GM12878 (cell line): Measurements from ENCODE around the gene FOXO1. TPM values are rescaled to one million over a fixed set of nuclear protein-coding genes. Genes with fewer than 3 reads are reported as not detected.

Experiments used
- ATAC-seq: fragments of 200-7000 bp; cut with Tn5 transposase; 3 replicates; pipeline ENCODE4 v1.9.1; 2020; ENCODE audit warnings: mild to moderate bottlenecking, moderate library complexity
- BruUV-seq: library from RNA; stranded (reverse); fragments of 400-500 nt; replicated peaks from 2 replicates; lab custom pipeline; 2021; lab: Mats Ljungman, UMichigan
- CTCF ChIA-PET: fragments of 300-600 bp; sonication (Branson Sonifier 250); formaldehyde crosslinking; extraction: SDS; loops from one replicate; lab custom pipeline; 2021; ENCODE audit warnings: inconsistent platforms; lab: Yijun Ruan, JAX
- POLR2A ChIA-PET: fragments of 350-600 bp; formaldehyde crosslinking; extraction: SDS; loops from one replicate; lab custom pipeline; 2021; ENCODE audit warnings: inconsistent platforms; lab: Charles Lee
- RAD21 ChIA-PET: fragments of 300-600 bp; sonication (Branson Sonifier 250); formaldehyde crosslinking; loops from one replicate; lab custom pipeline; 2023; ENCODE audit warnings: antibody characterized with exemption; ENCODE audit not compliant: unreplicated experiment; lab: Charles Lee
- SMC1A ChIA-PET: fragments of 300-600 bp; sonication (Branson Sonifier 250); formaldehyde crosslinking; loops from one replicate; lab custom pipeline; 2023; ENCODE audit not compliant: unreplicated experiment, uncharacterized antibody; lab: Charles Lee
- DNase-seq: peaks from one replicate; pipeline ENCODE4 v3.0.0-alpha.2; 2011; ENCODE audit warnings: low read depth, low spot score
- FAIRE-seq: peaks from 3 replicates; lab custom pipeline; 2011; peaks lifted over from hg19 to GRCh38; lab: Jason Lieb, UNC
- H2AFZ ChIP-seq: 2 replicates; pipeline ENCODE4 v1.6.0; 2011; ENCODE audit warnings: low read depth, low read length, control low read depth; ENCODE audit not compliant: control insufficient read depth
- H3K27ac ChIP-seq: 2 replicates; pipeline ENCODE4 v1.5.1; 2011; ENCODE audit warnings: control low read depth; ENCODE audit not compliant: control insufficient read depth, insufficient read depth
- H3K27me3 ChIP-seq, 2 experiments: replicated peaks in 1 of 2; 2 replicates each; pipeline versions ENCODE4 v1.6.0 to v1.6.1; 2011; ENCODE audit warnings: low read length in 1 of 2; ENCODE audit not compliant: control insufficient read depth in 2 of 2, insufficient read depth in 2 of 2
- H3K36me3 ChIP-seq, 2 experiments: 2 replicates each; pipeline ENCODE4 v1.5.1; 2011; ENCODE audit warnings: low read length in 1 of 2; ENCODE audit not compliant: control insufficient read depth in 2 of 2, insufficient read depth in 2 of 2
- H3K4me1 ChIP-seq: 2 replicates; pipeline ENCODE4 v1.6.1; 2011; ENCODE audit warnings: mild to moderate bottlenecking, low read length, moderate library complexity, mixed read lengths; ENCODE audit not compliant: control insufficient read depth, insufficient read depth
- H3K4me2 ChIP-seq: 2 replicates; pipeline ENCODE4 v1.6.0; 2011; ENCODE audit warnings: control low read depth; ENCODE audit not compliant: control insufficient read depth, insufficient read depth
- H3K4me3 ChIP-seq: fragments of 200-600 bp; sonication (generic); 2 replicates; pipeline ENCODE4 v1.5.1; 2016
- H3K79me2 ChIP-seq: 2 replicates; pipeline ENCODE4 v1.6.0; 2011; ENCODE audit warnings: low read length; ENCODE audit not compliant: control insufficient read depth, insufficient read depth
- H3K9ac ChIP-seq: 2 replicates; pipeline ENCODE4 v1.8.0; 2011; ENCODE audit warnings: low read length, control low read depth, mixed read lengths; ENCODE audit not compliant: control insufficient read depth, insufficient read depth
- H3K9me3 ChIP-seq: replicated peaks from 3 replicates; pipeline ENCODE4 v1.5.1; 2011; ENCODE audit warnings: mild to moderate bottlenecking, low read length; ENCODE audit not compliant: control insufficient read depth, insufficient read depth
- H4K20me1 ChIP-seq: 2 replicates; pipeline ENCODE4 v1.6.0; 2011; ENCODE audit not compliant: control insufficient read depth, insufficient read depth
- CBFB ChIP-seq: IDR thresholded peaks from 2 replicates; pipeline ENCODE4 v1.6.1; 2016; ENCODE audit warnings: antibody characterized with exemption, low read depth
- CHD1 ChIP-seq: IDR thresholded peaks from 2 replicates; pipeline ENCODE4 v1.6.1; 2012; ENCODE audit warnings: low read depth, low read length, improper control_type of control experiment
- CREM ChIP-seq: IDR thresholded peaks from 2 replicates; pipeline ENCODE4 v1.6.1; 2014; ENCODE audit warnings: antibody characterized with exemption, low read depth
- E4F1 ChIP-seq: fragments of 450-650 bp; IDR thresholded peaks from 2 replicates; pipeline ENCODE4 v1.6.1; 2018; ENCODE audit warnings: borderline replicate concordance, mild to moderate bottlenecking; ENCODE audit not compliant: partially characterized antibody
- IKZF2 ChIP-seq, 2 experiments: fragments of 450-650 bp; IDR thresholded peaks; 2 replicates each; pipeline ENCODE4 v1.6.1; 2017; ENCODE audit warnings: mild to moderate bottlenecking in 2 of 2, moderate library complexity in 2 of 2
- KLF5 ChIP-seq: fragments of 450-650 bp; IDR thresholded peaks from 2 replicates; pipeline ENCODE4 v1.6.1; 2014; ENCODE audit warnings: mild to moderate bottlenecking; ENCODE audit not compliant: partially characterized antibody
- MEF2A ChIP-seq: IDR thresholded peaks from 2 replicates; pipeline ENCODE4 v1.6.1; 2011; ENCODE audit warnings: low read depth, mild to moderate bottlenecking, low read length, moderate library complexity; ENCODE audit not compliant: insufficient read depth
- MXI1 ChIP-seq: fragments of 150-350 bp; IDR thresholded peaks from 2 replicates; pipeline ENCODE4 v1.6.1; 2011; ENCODE audit warnings: low read depth, mild to moderate bottlenecking, inconsistent platforms, low read length, improper control_type of control experiment
- NBN ChIP-seq: fragments of 450-650 bp; IDR thresholded peaks from 2 replicates; pipeline ENCODE4 v1.6.1; 2016
- SMAD5 ChIP-seq: IDR thresholded peaks from 2 replicates; pipeline ENCODE4 v1.6.1; 2016; ENCODE audit warnings: antibody characterized with exemption, low read depth
- SMARCA5 ChIP-seq: fragments of 450-650 bp; IDR thresholded peaks from 2 replicates; pipeline ENCODE4 v1.6.1; 2017; ENCODE audit warnings: mild to moderate bottlenecking
- SRF ChIP-seq, 2 experiments: IDR thresholded peaks; 2 replicates each; pipeline ENCODE4 v1.6.1; 2011; ENCODE audit warnings: low read depth in 2 of 2, low read length in 2 of 2, mild to moderate bottlenecking in 1 of 2, moderate library complexity in 1 of 2
- SUPT20H ChIP-seq: IDR thresholded peaks from 2 replicates; pipeline ENCODE4 v1.6.1; 2011; ENCODE audit warnings: low read depth, mild to moderate bottlenecking, low read length, moderate library complexity, borderline replicate concordance; ENCODE audit not compliant: control insufficient read depth
- TCF3 ChIP-seq: IDR thresholded peaks from 2 replicates; pipeline ENCODE4 v1.6.1; 2012; ENCODE audit warnings: low read depth, mild to moderate bottlenecking, low read length, borderline replicate concordance; ENCODE audit not compliant: insufficient read depth
- in situ Hi-C: fragments of 300-500 bp; cut with MboI; formaldehyde crosslinking; loops from 9 replicates; pipeline ENCODE4 v1.14.3; 2018; ENCODE audit warnings: mixed read lengths
- intact Hi-C: fragments of 100-400 bp; cut with micrococcal nuclease; formaldehyde crosslinking; loops from one replicate; pipeline ENCODE4 v1.14.2; 2022; ENCODE audit not compliant: unreplicated experiment
- polyA plus RNA-seq, 11 experiments: library from polyadenylated mRNA; depleted of rRNA in 4 of 11; unstranded in 6 of 11; stranded (reverse) in 5 of 11; fragments of >200 nt; fragmentation: Nextera tagmentation in 4 of 11; fragmentation: Illumina TruSeq in 1 of 11; extraction: Ambion mirVana in 4 of 11; extraction: Trizol in 1 of 11; gene quantifications; 1 replicate in 1 of 11; 2 replicates in 10 of 11; pipeline versions ENCODE4 v1.2.1 to v1.2.3, GENCODE V29; 2011 to 2016; ENCODE audit warnings: inconsistent platforms in 2 of 11, missing spikeins in 2 of 11, low read depth in 1 of 11
- total RNA-seq, 4 experiments: library from RNA; depleted of rRNA in 3 of 4; stranded (reverse); fragments of >200 nt in 3 of 4; fragmentation: Illumina TruSeq in 1 of 4; extraction: Trizol in 1 of 4; gene quantifications; 2 replicates each; pipeline versions ENCODE4 v1.2.1 to v1.2.3, GENCODE V29; 2013 to 2021
- TF ChIP-seq, protein P1 (sequence below): IDR thresholded peaks from 2 replicates; pipeline ENCODE4 v1.6.1; 2011; ENCODE audit warnings: borderline replicate concordance, low read depth, mild to moderate bottlenecking, moderate library complexity, low read length; ENCODE audit not compliant: insufficient read depth, poor library complexity, severe bottlenecking
- TF ChIP-seq, protein P2 (sequence below): fragments of 450-650 bp; IDR thresholded peaks from 2 replicates; pipeline ENCODE4 v1.6.1; 2016; ENCODE audit warnings: mild to moderate bottlenecking
- TF ChIP-seq, protein P3 (sequence below): fragments of 450-650 bp; IDR thresholded peaks from 2 replicates; pipeline ENCODE4 v1.6.1; 2014; ENCODE audit warnings: mild to moderate bottlenecking
- TF ChIP-seq, protein P4 (sequence below): IDR thresholded peaks from 2 replicates; pipeline ENCODE4 v1.6.1; 2011; ENCODE audit warnings: borderline replicate concordance, low read depth, mild to moderate bottlenecking, moderate library complexity, mixed read lengths, low read length; ENCODE audit not compliant: insufficient read depth; ENCODE audit errors: extremely low read length

Gene FOXO1
- total and polyA plus RNA-seq, 10 of the 15 experiments (the other 5 are each of a cell fraction or from before 2014, with no cell fraction given): 0.58 to 8.3 (median 0.88) TPM

- Histone ChIP-seq H3K27me3 (no peaks in the 10 kb centered on the region), H3K79me2 (no peaks in the 10 kb centered on the region), H3K27ac (no peak overlapping the region), H3K9me3 (no peaks in the 10 kb centered on the region), H3K4me2 (no peak overlapping the region), H3K36me3 (no peaks in the 10 kb centered on the region), H4K20me1 (no peaks in the 10 kb centered on the region), H2AFZ (no peak overlapping the region), H3K9ac (no peak overlapping the region), H3K4me1 (no peaks in the 10 kb centered on the region), H3K4me3 (no peak overlapping the region)
- ChIA-PET CTCF (interaction anchor here (0.7 kb wide), 1 partner anchor 91 kb away, joined by 3 read pairs; no protein-coding TSS in a partner anchor), POLR2A (no interaction called here), SMC1A (interaction anchor here (1.0 kb wide), 1 partner anchor 105 kb away, joined by 3 read pairs; no protein-coding TSS in a partner anchor), RAD21 (no interaction called here)
- BruUV-seq: no TSS peak
- intact Hi-C loops (no loop called here), in situ Hi-C loops (no loop called here)
- ATAC-seq (no peak), FAIRE-seq (no peak), DNase-seq (no peak)
- TF ChIP-seq IKZF2 (IDR thresholded peaks at IDR 0.05) (no peak), SMAD5 (no peak), CHD1 (no peak), MEF2A (no peak), SRF (IDR thresholded peaks at IDR 0.05; ENCODE audit: low read depth in 2 of 2, low read length in 2 of 2) (no peak), CREM (no peak), NBN (no peak), KLF5 (no peak), TCF3 (no peak), CBFB (no peak), MXI1 (no peak), SUPT20H (no peak), E4F1 (no peak), SMARCA5 (no peak)
- TF ChIP-seq, protein P1, sequence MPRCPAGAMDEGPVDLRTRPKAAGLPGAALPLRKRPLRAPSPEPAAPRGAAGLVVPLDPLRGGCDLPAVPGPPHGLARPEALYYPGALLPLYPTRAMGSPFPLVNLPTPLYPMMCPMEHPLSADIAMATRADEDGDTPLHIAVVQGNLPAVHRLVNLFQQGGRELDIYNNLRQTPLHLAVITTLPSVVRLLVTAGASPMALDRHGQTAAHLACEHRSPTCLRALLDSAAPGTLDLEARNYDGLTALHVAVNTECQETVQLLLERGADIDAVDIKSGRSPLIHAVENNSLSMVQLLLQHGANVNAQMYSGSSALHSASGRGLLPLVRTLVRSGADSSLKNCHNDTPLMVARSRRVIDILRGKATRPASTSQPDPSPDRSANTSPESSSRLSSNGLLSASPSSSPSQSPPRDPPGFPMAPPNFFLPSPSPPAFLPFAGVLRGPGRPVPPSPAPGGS: no peak
- TF ChIP-seq, protein P2, sequence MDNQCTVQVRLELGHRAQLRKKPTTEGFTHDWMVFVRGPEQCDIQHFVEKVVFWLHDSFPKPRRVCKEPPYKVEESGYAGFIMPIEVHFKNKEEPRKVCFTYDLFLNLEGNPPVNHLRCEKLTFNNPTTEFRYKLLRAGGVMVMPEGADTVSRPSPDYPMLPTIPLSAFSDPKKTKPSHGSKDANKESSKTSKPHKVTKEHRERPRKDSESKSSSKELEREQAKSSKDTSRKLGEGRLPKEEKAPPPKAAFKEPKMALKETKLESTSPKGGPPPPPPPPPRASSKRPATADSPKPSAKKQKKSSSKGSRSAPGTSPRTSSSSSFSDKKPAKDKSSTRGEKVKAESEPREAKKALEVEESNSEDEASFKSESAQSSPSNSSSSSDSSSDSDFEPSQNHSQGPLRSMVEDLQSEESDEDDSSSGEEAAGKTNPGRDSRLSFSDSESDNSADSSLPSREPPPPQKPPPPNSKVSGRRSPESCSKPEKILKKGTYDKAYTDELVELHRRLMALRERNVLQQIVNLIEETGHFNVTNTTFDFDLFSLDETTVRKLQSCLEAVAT: no peak
- TF ChIP-seq, protein P3, sequence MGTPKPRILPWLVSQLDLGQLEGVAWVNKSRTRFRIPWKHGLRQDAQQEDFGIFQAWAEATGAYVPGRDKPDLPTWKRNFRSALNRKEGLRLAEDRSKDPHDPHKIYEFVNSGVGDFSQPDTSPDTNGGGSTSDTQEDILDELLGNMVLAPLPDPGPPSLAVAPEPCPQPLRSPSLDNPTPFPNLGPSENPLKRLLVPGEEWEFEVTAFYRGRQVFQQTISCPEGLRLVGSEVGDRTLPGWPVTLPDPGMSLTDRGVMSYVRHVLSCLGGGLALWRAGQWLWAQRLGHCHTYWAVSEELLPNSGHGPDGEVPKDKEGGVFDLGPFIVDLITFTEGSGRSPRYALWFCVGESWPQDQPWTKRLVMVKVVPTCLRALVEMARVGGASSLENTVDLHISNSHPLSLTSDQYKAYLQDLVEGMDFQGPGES: no peak
- TF ChIP-seq, protein P4, sequence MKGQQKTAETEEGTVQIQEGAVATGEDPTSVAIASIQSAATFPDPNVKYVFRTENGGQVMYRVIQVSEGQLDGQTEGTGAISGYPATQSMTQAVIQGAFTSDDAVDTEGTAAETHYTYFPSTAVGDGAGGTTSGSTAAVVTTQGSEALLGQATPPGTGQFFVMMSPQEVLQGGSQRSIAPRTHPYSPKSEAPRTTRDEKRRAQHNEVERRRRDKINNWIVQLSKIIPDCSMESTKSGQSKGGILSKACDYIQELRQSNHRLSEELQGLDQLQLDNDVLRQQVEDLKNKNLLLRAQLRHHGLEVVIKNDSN: no peak
Measured at GRCh38 chr13:40549500-40550094, 116.8 kb downstream of the FOXO1 start.
